Measurements from ENCODE around the gene PRKCE. TPM values are rescaled to one million over a fixed set of nuclear protein-coding genes. Genes with fewer than 3 reads are reported as not detected.

Gene PRKCE
- total RNA-seq, 1 experiment from 2014 or later: 2.4 TPM

GRCh38 chr2:45617496-45617895 lies 34.0 kb upstream of the PRKCE start:
- no peaks in the 10 kb centered on the region for H3K36me3 ChIP-seq (ENCODE audit: insufficient read depth, low read length, poor library complexity, severe bottlenecking)
- no peak overlapping the region for H3K27ac ChIP-seq (ENCODE audit: low read depth, low read length, poor library complexity, severe bottlenecking)
- intact Hi-C loops (cut with micrococcal nuclease; ENCODE audit: unreplicated experiment): no loop called here
- TF ChIP-seq EZH2 (IDR thresholded peaks at IDR 0.05; ENCODE audit: borderline replicate concordance, low read depth, low read length, poor library complexity, severe bottlenecking) (no peak), CTCF (conservative IDR thresholded peaks at IDR 0.05; ENCODE audit: low read depth, low read length) (no peak)
- no peaks in the 10 kb centered on the region for H3K9me3 ChIP-seq (ENCODE audit: low read depth, low read length, poor library complexity, severe bottlenecking)
- ChIA-PET POLR2A (ENCODE audit: low non-redundant PET) (no interaction called here), CTCF (no interaction called here)
- no peaks in the 10 kb centered on the region for H3K4me1 ChIP-seq (ENCODE audit: insufficient read depth, low read length, poor library complexity, severe bottlenecking)
- H3K4me3 ChIP-seq (ENCODE audit: low read depth, low read length, poor library complexity, severe bottlenecking): no peak overlapping the region
- DNase-seq (ENCODE audit: low spot score): no peak
- BruUV-seq (replicated peaks): no TSS peak
- H3K27me3 ChIP-seq (replicated peaks; ENCODE audit: insufficient read depth, low read depth, low read length, poor library complexity): no peaks in the 10 kb centered on the region

DNA sequence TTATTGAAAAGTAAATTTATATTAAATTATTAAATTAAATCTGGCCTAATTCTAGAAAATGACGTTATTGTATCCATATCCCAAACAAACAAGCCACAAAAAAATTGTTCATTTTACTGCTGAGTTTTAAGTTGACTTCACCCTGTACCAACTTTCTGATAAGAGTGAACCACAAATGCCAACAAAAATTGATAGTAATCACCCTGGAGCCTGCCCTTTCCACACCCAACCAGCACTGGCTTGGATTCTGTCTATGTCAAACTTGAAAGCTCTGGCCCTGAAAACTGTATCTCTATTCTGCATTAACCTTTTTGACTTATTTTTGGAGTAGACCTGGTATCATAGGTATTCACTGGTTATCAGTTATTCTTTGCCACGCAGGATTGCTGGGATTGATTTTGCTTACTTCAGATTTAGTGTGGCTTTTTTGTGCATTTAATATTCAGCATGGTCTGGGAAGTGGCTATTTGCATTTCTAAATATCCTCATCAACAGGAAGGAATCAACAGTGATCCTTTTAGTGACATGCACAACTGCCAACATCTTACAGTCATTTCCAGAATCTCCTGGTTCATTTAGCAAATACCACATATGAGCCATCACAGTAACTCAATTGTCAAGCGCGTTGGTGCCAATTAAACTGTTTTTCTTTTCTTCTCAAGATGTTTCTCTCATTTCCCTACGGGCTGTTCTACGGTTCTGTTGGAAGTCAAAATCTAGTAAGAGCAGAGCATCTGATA lies 29.0 kb upstream of the PRKCE start:
- intact Hi-C loops (cut with micrococcal nuclease; ENCODE audit: unreplicated experiment): no loop called here
- Histone ChIP-seq H3K27ac (ENCODE audit: low read depth, low read length, poor library complexity, severe bottlenecking) (no peak overlapping the region), H3K4me1 (ENCODE audit: insufficient read depth, low read length, poor library complexity, severe bottlenecking) (no peaks in the 10 kb centered on the region), H3K27me3 (replicated peaks; ENCODE audit: insufficient read depth, low read depth, low read length, poor library complexity) (peaks cover 4% of the 10 kb centered on the region), H3K4me3 (ENCODE audit: low read depth, low read length, poor library complexity, severe bottlenecking) (no peak overlapping the region), H3K9me3 (ENCODE audit: low read depth, low read length, poor library complexity, severe bottlenecking) (no peaks in the 10 kb centered on the region), H3K36me3 (ENCODE audit: insufficient read depth, low read length, poor library complexity, severe bottlenecking) (no peaks in the 10 kb centered on the region)
- no peak for DNase-seq (ENCODE audit: low spot score)
- ChIA-PET POLR2A (ENCODE audit: low non-redundant PET) (no interaction called here), CTCF (no interaction called here)
- TF ChIP-seq CTCF (conservative IDR thresholded peaks at IDR 0.05; ENCODE audit: low read depth, low read length): no peak
- no peak for TF ChIP-seq EZH2 (IDR thresholded peaks at IDR 0.05; ENCODE audit: borderline replicate concordance, low read depth, low read length, poor library complexity, severe bottlenecking)
- BruUV-seq (replicated peaks): no TSS peak

DNA sequence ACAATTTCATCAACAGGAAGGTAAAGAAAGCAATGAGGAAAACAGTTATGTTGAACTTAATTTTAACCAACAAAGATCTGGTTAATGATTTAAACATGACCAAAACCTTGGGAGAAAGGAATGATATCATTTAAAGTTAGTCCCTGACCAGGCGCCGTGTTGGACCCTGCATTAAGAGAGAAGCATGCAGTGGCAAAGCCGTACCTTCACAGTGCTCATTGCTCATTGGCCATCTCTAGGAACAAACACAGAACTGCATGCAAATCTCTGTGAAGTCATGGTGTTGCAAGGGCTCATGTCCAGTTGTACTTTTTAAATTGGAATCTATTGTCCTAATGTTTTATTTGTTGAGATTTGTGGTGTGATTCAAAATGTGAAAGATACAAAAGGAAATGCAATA lies 28.4 kb upstream of the PRKCE start:
- ChIA-PET POLR2A (ENCODE audit: low non-redundant PET) (no interaction called here), CTCF (no interaction called here)
- TF ChIP-seq EZH2 (IDR thresholded peaks at IDR 0.05; ENCODE audit: borderline replicate concordance, low read depth, low read length, poor library complexity, severe bottlenecking): no peak
- TF ChIP-seq CTCF (conservative IDR thresholded peaks at IDR 0.05; ENCODE audit: low read depth, low read length): no peak
- intact Hi-C loops (cut with micrococcal nuclease; ENCODE audit: unreplicated experiment): no loop called here
- no peak overlapping the region for H3K4me3 ChIP-seq (ENCODE audit: low read depth, low read length, poor library complexity, severe bottlenecking)
- no peaks in the 10 kb centered on the region for H3K4me1 ChIP-seq (ENCODE audit: insufficient read depth, low read length, poor library complexity, severe bottlenecking)
- H3K27me3 ChIP-seq (replicated peaks; ENCODE audit: insufficient read depth, low read depth, low read length, poor library complexity): peaks cover 4% of the 10 kb centered on the region
- H3K36me3 ChIP-seq (ENCODE audit: insufficient read depth, low read length, poor library complexity, severe bottlenecking): no peaks in the 10 kb centered on the region
- H3K27ac ChIP-seq (ENCODE audit: low read depth, low read length, poor library complexity, severe bottlenecking): no peak overlapping the region
- H3K9me3 ChIP-seq (ENCODE audit: low read depth, low read length, poor library complexity, severe bottlenecking): no peaks in the 10 kb centered on the region
- no TSS peak for BruUV-seq (replicated peaks)
- DNase-seq (ENCODE audit: low spot score): no peak
